H1 (cell line): ENCODE data around the gene USP6. TPM values are rescaled to one million over a fixed set of nuclear protein-coding genes. Genes with fewer than 3 reads are reported as not detected.

Experiments used
- ASH2L ChIP-seq: fragments of 200-600, 300-600 bp; sonication (generic); IDR thresholded peaks from one replicate; pipeline ENCODE4 v1.7.1; 2017; ENCODE audit warnings: low read length
- CHD7 ChIP-seq: fragments of 300-600 bp; sonication (generic); IDR thresholded peaks from 2 replicates; pipeline ENCODE4 v1.7.1; 2012; ENCODE audit warnings: low read length, moderate library complexity, mild to moderate bottlenecking, inconsistent platforms; ENCODE audit not compliant: insufficient replicate concordance
- E2F6 ChIP-seq: IDR thresholded peaks from 2 replicates; pipeline ENCODE4 v1.6.1; 2012; ENCODE audit warnings: inconsistent platforms
- EGR1 ChIP-seq: IDR thresholded peaks from 2 replicates; pipeline ENCODE4 v1.6.1; 2011; ENCODE audit warnings: low read depth, low read length, borderline replicate concordance
- HDAC6 ChIP-seq: IDR thresholded peaks from one replicate; pipeline ENCODE4 v1.7.1; 2012; ENCODE audit warnings: low read depth, mild to moderate bottlenecking, inconsistent platforms, low read length, moderate library complexity
- KDM4A ChIP-seq: IDR thresholded peaks from one replicate; pipeline ENCODE4 v1.7.1; 2012; ENCODE audit warnings: low read depth, mild to moderate bottlenecking, moderate library complexity, low read length, inconsistent platforms; ENCODE audit not compliant: severe bottlenecking
- KDM5A ChIP-seq: fragments of 200-600 bp; IDR thresholded peaks from 2 replicates; pipeline ENCODE4 v1.7.1; 2012; ENCODE audit warnings: mild to moderate bottlenecking, low read length, inconsistent platforms, mixed read lengths
- MAX ChIP-seq: IDR thresholded peaks from 2 replicates; pipeline ENCODE4 v1.6.1; 2012; ENCODE audit warnings: inconsistent platforms
- ZNF274 ChIP-seq: IDR thresholded peaks from 2 replicates; pipeline ENCODE4 v1.7.0; 2012; ENCODE audit warnings: low read length, borderline replicate concordance; ENCODE audit errors: extremely low read depth
- polyA plus RNA-seq, 7 experiments: library from polyadenylated mRNA; depleted of rRNA in 3 of 7; stranded (reverse) in 5 of 7; unstranded in 2 of 7; fragments of >200 nt in 5 of 7; fragments of 200-250 nt in 2 of 7; gene quantifications; 1 replicate in 5 of 7; 2 replicates in 1 of 7; 4 replicates in 1 of 7; pipeline versions ENCODE4 v1.2.1 to v1.2.3, GENCODE V29; 2011 to 2013; ENCODE audit warnings: missing spikeins in 2 of 7, mixed read lengths in 2 of 7
- total RNA-seq: library from RNA; stranded (reverse); fragmentation: NEBNext Ultra II Directional; extraction: Animal tissue kit (Norgen Biotek cat#: 25700); gene quantifications from 2 replicates; pipeline ENCODE4 v1.2.1, GENCODE V29; 2021

Gene USP6
- total and polyA plus RNA-seq, 2 of the 8 experiments (the other 6 are each of a cell fraction or from before 2014, with no cell fraction given), result 0.08 to 0.32 TPM

- TF ChIP-seq CHD7 (no peak), EGR1 (peak; percentile 79), MAX (peak; percentile 99), ASH2L (peak; percentile 59), KDM5A (no peak), ZNF274 (no peak), E2F6 (peak; percentile 96), HDAC6 (no peak), KDM4A (peak; percentile 99)
Observed at GRCh38 chr17:5097101-5097834, 18.6 kb upstream of the USP6 start (continued).
